ENCODE measurements around the gene SCPEP1.

DNA sequence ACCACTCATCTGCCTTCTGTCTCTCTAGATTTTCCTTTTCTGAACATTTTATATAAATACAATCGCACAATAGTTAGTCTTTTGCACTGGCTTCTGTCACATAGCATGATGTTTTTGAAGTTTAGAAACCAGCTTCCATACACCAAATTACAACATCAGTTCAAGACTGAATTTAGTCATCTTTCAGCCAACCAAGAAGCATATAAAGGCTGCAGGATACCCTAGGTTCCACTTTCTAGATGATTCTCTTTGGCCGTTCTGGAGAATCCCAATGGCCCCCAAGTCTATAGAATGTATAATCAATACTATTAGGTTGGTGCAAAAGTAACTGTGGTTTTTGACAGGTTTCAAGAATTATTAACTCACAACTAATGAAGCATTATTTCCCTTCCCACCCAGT is 19.4 kb downstream of the SCPEP1 start:
- no peak for TF ChIP-seq ZNF274 (IDR thresholded peaks at IDR 0.05; ENCODE audit: low read depth, low read length)
- no peak for TF ChIP-seq SUZ12 (IDR thresholded peaks at IDR 0.05; ENCODE audit: extremely low read depth, insufficient read depth, insufficient read length)
- TF ChIP-seq YY1 (IDR thresholded peaks at IDR 0.05; ENCODE audit: insufficient read depth, insufficient read length) = no peak

All from NT2/D1 (cell line).